ENCODE results near the gene C12orf43.

C12orf43 gene

GRCh38 chr12:120970310-120970709 lies 46.0 kb downstream of the C12orf43 start:
- no peak overlapping the region for H3K4me3 ChIP-seq (ENCODE audit: low read length)
- H3K27me3 ChIP-seq (ENCODE audit: control insufficient read depth, low read length): no peaks in the 10 kb centered on the region; the same call in 1 of the 2 replicates
- H3K27ac ChIP-seq (ENCODE audit: low read depth, low read length): no peak overlapping the region
- no peaks in the 10 kb centered on the region for H4K20me1 ChIP-seq (ENCODE audit: control insufficient read depth, insufficient read depth, low read depth, low read length)
- no peaks in the 10 kb centered on the region for H3K9me3 ChIP-seq (ENCODE audit: control insufficient read depth, insufficient read depth, low read length)
- no peaks in the 10 kb centered on the region for H3K36me3 ChIP-seq (ENCODE audit: control insufficient read depth, low read length)
- TF ChIP-seq CTCF (IDR thresholded peaks at IDR 0.05; ENCODE audit: low read depth, low read length, poor library complexity, severe bottlenecking) (no peak), EZH2phosphoT487 (IDR thresholded peaks at IDR 0.05; ENCODE audit: borderline replicate concordance, low read length) (no peak)
- no peaks in the 10 kb centered on the region for H3K9me2 ChIP-seq (replicated peaks; ENCODE audit: control insufficient read depth, low read length)
- no peaks in the 10 kb centered on the region for H3F3A ChIP-seq (ENCODE audit: control insufficient read depth, insufficient read depth)
- peaks cover 11% of the 10 kb centered on the region for H3K4me1 ChIP-seq (ENCODE audit: control insufficient read depth, low read length)
- no peak overlapping the region for H3K4me2 ChIP-seq (ENCODE audit: low read length)
- no peaks in the 10 kb centered on the region for H3K79me2 ChIP-seq (ENCODE audit: control insufficient read depth, low read length)

DNA sequence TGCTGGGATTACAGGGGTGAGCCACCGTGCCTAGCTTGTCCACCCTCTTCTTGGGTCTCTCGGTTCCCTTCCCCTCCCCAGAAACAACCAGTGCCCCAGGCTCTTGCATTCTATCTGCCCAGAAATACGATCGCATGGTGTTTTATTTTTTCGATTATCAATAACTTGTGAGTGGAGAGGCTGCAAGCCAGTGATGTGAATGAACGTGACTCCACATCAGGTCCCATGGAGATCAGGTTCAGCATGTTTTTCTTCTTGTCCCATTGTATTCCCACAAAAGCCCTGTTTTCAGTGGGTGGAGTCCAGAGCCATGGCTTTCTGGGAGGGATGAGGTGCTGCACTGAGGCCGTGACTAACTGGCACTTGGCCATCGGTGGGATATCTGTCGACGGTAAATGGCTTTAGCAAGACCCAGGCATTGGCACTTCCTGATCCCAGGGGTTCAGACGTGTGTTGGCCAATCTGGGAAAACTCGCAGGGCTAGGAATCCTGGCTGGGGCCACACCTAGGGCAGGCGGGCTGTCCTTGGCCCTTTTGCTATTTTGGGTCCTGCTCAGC lies 50.7 kb downstream of the C12orf43 start:
- Histone ChIP-seq H3K79me2 (ENCODE audit: control insufficient read depth, low read length) (no peaks in the 10 kb centered on the region), H3K27ac (ENCODE audit: low read depth, low read length) (no peak overlapping the region), H3K9me2 (replicated peaks; ENCODE audit: control insufficient read depth, low read length) (no peaks in the 10 kb centered on the region), H3K36me3 (ENCODE audit: control insufficient read depth, low read length) (no peaks in the 10 kb centered on the region), H3F3A (ENCODE audit: control insufficient read depth, insufficient read depth) (no peaks in the 10 kb centered on the region), H3K9me3 (ENCODE audit: control insufficient read depth, insufficient read depth, low read length) (no peaks in the 10 kb centered on the region), H4K20me1 (ENCODE audit: control insufficient read depth, insufficient read depth, low read depth, low read length) (no peaks in the 10 kb centered on the region), H3K4me3 (ENCODE audit: low read length) (no peak overlapping the region), H3K27me3 (ENCODE audit: control insufficient read depth, low read length) (peaks cover 3% of the 10 kb centered on the region; the same call in 1 of the 2 replicates), H3K4me1 (ENCODE audit: control insufficient read depth, low read length) (no peaks in the 10 kb centered on the region), H3K4me2 (ENCODE audit: low read length) (no peak overlapping the region)
- no peak for TF ChIP-seq CTCF (IDR thresholded peaks at IDR 0.05; ENCODE audit: low read depth, low read length, poor library complexity, severe bottlenecking)
- TF ChIP-seq EZH2phosphoT487 (IDR thresholded peaks at IDR 0.05; ENCODE audit: borderline replicate concordance, low read length): no peak

DNA sequence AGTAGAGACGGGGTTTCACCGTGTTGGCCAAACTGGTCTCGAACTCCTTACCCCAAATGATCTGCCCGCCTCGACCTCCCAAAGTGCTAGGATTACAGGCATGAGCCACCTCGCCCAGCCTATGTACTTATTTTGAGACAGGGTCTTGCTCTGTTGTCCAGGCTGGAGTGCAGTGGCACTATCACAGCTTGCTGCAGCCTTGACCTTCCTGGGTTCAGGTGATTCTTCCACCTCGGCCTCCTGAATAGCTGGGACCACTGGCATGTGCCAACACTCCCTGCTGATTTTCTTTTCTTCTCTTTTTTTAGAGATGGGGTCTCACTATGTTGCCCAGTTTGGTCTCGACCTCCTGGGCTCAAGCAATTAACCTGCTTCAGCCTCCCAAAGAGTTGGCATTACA lies 52.0 kb downstream of the C12orf43 start:
- H3K79me2 ChIP-seq (ENCODE audit: control insufficient read depth, low read length): no peaks in the 10 kb centered on the region
- H3K4me1 ChIP-seq (ENCODE audit: control insufficient read depth, low read length): no peaks in the 10 kb centered on the region
- no peak overlapping the region for H3K4me3 ChIP-seq (ENCODE audit: low read length)
- no peaks in the 10 kb centered on the region for H3F3A ChIP-seq (ENCODE audit: control insufficient read depth, insufficient read depth)
- no peak overlapping the region for H3K4me2 ChIP-seq (ENCODE audit: low read length)
- no peaks in the 10 kb centered on the region for H3K9me2 ChIP-seq (replicated peaks; ENCODE audit: control insufficient read depth, low read length)
- no peaks in the 10 kb centered on the region for H3K9me3 ChIP-seq (ENCODE audit: control insufficient read depth, insufficient read depth, low read length)
- no peak overlapping the region for H3K27ac ChIP-seq (ENCODE audit: low read depth, low read length)
- peaks cover 4% of the 10 kb centered on the region for H3K27me3 ChIP-seq (ENCODE audit: control insufficient read depth, low read length)
- TF ChIP-seq EZH2phosphoT487 (IDR thresholded peaks at IDR 0.05; ENCODE audit: borderline replicate concordance, low read length) (no peak), CTCF (IDR thresholded peaks at IDR 0.05; ENCODE audit: low read depth, low read length, poor library complexity, severe bottlenecking) (no peak)
- no peaks in the 10 kb centered on the region for H3K36me3 ChIP-seq (ENCODE audit: control insufficient read depth, low read length)
- no peaks in the 10 kb centered on the region for H4K20me1 ChIP-seq (ENCODE audit: control insufficient read depth, insufficient read depth, low read depth, low read length)

All from DOHH2 (cell line).